ENCODE data around the gene USF2. TPM values are rescaled to one million over a fixed set of nuclear protein-coding genes. Genes with fewer than 3 reads are reported as not detected.

The USF2 gene
- total and polyA plus RNA-seq, 2 of the 8 experiments (the other 6 are each of a cell fraction or from before 2014, with no cell fraction given), result 74.1 to 109 TPM

GRCh38 chr19:35287713-35288112 is 19.0 kb downstream of the USF2 start:
- no peak overlapping the region for H2BK15ac ChIP-seq (ENCODE audit: low read length)
- no peak overlapping the region for H4K8ac ChIP-seq (ENCODE audit: extremely low read depth, insufficient read depth, low read length)
- H3K56ac ChIP-seq (replicated peaks; ENCODE audit: insufficient read length, low read depth, low read length), result no peak overlapping the region
- no peak overlapping the region for H4K91ac ChIP-seq (replicated peaks; ENCODE audit: insufficient read length, low read length)
- no peak overlapping the region for H2BK12ac ChIP-seq (ENCODE audit: low read depth, low read length)
- H2BK120ac ChIP-seq (replicated peaks; ENCODE audit: low read depth, low read length), result no peak overlapping the region
- H2BK5ac ChIP-seq (ENCODE audit: low read depth, low read length), result no peak overlapping the region
- no peak overlapping the region for H3K23ac ChIP-seq (ENCODE audit: insufficient read length)
- no peak overlapping the region for H3K18ac ChIP-seq (ENCODE audit: extremely low read depth, low read length)
- no peaks in the 10 kb centered on the region for H3K79me1 ChIP-seq (ENCODE audit: low read depth, low read length)
- H3K79me2 ChIP-seq (ENCODE audit: control insufficient read depth in 1 of 2, insufficient read depth in 2 of 2, low read length in 2 of 2), result no peaks in the 10 kb centered on the region
- no peak overlapping the region for H3K4ac ChIP-seq (replicated peaks; ENCODE audit: insufficient read length, low read depth, low read length)
- no peak overlapping the region for H4K5ac ChIP-seq (ENCODE audit: insufficient read length, low read depth, low read length)
- no peak overlapping the region for H3K9ac ChIP-seq (replicated peaks in 1 of 4; ENCODE audit: extremely low read depth in 1 of 4, low read depth in 3 of 4, low read length in 3 of 4)
- FAIRE-seq, result no peak
- H2AK5ac ChIP-seq (ENCODE audit: low read depth, low read length), result no peak overlapping the region
- H3K14ac ChIP-seq (ENCODE audit: insufficient read length), result no peak overlapping the region
- H3K4me3 ChIP-seq (ENCODE audit: extremely low read depth in 1 of 4, insufficient read depth in 2 of 4, low read depth in 3 of 4, low read length in 4 of 4), result no peak overlapping the region
- ChIA-PET CTCF (ENCODE audit: partially characterized antibody) (interaction anchor here (1.4 to 2.1 kb wide), 2 partner anchors 8 to 19 kb away, joined by 3 to 5 read pairs; no protein-coding TSS in a partner anchor), POLR2A (ENCODE audit: partially characterized antibody) (interaction anchor here (0.5 to 2.1 kb wide), 3 partner anchors 13 to 210 kb away, joined by 3 to 9 read pairs (median 4); no protein-coding TSS in a partner anchor)
- peaks cover 0 to 12% (median 5%) of the 10 kb centered on the region in 4 experiments; a peak in 4 of 7 replicates for H3K4me1 ChIP-seq (replicated peaks in 1 of 4; ENCODE audit: control insufficient read depth in 3 of 4, insufficient read depth in 4 of 4, low read length in 3 of 4)
- H3K4me2 ChIP-seq (ENCODE audit: insufficient read depth in 1 of 2, low read depth in 2 of 2, low read length in 2 of 2), result no peak overlapping the region
- DNase-seq (ENCODE audit: low read depth in 1 of 2, low spot score in 2 of 2), result no peak
- no peaks in the 10 kb centered on the region for H3K23me2 ChIP-seq (ENCODE audit: low read depth, low read length)
- no peak overlapping the region for H2AFZ ChIP-seq (ENCODE audit: low read length)
- H3K27ac ChIP-seq (ENCODE audit: low read depth, low read length), result no peak overlapping the region
- H2BK20ac ChIP-seq (ENCODE audit: low read length), result no peak overlapping the region
- no peaks in the 10 kb centered on the region for H3K27me3 ChIP-seq (replicated peaks in 1 of 4; ENCODE audit: control insufficient read depth in 3 of 4, extremely low read depth in 1 of 4, insufficient read depth in 3 of 4, low read length in 3 of 4)
- H3K9me3 ChIP-seq (ENCODE audit: insufficient read depth in 2 of 2, low read depth in 1 of 2, low read length in 1 of 2), result no peaks in the 10 kb centered on the region
- no peaks in the 10 kb centered on the region for H3K36me3 ChIP-seq (ENCODE audit: control insufficient read depth in 2 of 4, insufficient read depth in 4 of 4, low read length in 3 of 4)
- 80% methylated on average over 8 of the region's 10 CpGs; no CpG with 5 or more reads in 1 of the 2 experiments for WGBS, 2 experiments (ENCODE audit: extremely low coverage in 1 of 2, insufficient coverage in 1 of 2, insufficient read length in 1 of 2, insufficient replicate concordance in 2 of 2, low coverage in 1 of 2, low lambda C conversion rate in 2 of 2, missing lambda C conversion rate in 1 of 2)
- H4K20me1 ChIP-seq (replicated peaks in 1 of 2; ENCODE audit: control insufficient read depth in 1 of 2, insufficient read depth in 2 of 2, low read length in 2 of 2), result no peaks in the 10 kb centered on the region
- TF ChIP-seq RXRA (IDR thresholded peaks at IDR 0.05; ENCODE audit: insufficient read depth, low read depth, low read length), result no peak
- TF ChIP-seq EZH2 (IDR thresholded peaks at IDR 0.05; ENCODE audit: low read depth, low read length, severe bottlenecking), result no peak
- TF ChIP-seq SRF (IDR thresholded peaks at IDR 0.05; ENCODE audit: low read depth, low read length), result no peak
- no peak for TF ChIP-seq E2F6 (IDR thresholded peaks at IDR 0.05)
- TF ChIP-seq CREB1 (IDR thresholded peaks at IDR 0.05), result no peak
- no peak for TF ChIP-seq RNF2 (IDR thresholded peaks at IDR 0.05; ENCODE audit: borderline replicate concordance, low read depth, low read length, missing control alignments, poor library complexity, severe bottlenecking)
- TF ChIP-seq USF2 (IDR thresholded peaks at IDR 0.05; ENCODE audit: low read length), result no peak
- no peak for TF ChIP-seq SP2 (IDR thresholded peaks at IDR 0.05; ENCODE audit: low read length)
- no peak for TF ChIP-seq SAP30 (IDR thresholded peaks at IDR 0.05; ENCODE audit: insufficient read depth, insufficient replicate concordance, low read length)
- TF ChIP-seq KDM4A (IDR thresholded peaks at IDR 0.05; ENCODE audit: low read depth, low read length, severe bottlenecking), result no peak
- no peak for TF ChIP-seq SIX5 (IDR thresholded peaks at IDR 0.05; ENCODE audit: low read depth, low read length)
- TF ChIP-seq POLR2AphosphoS5 (IDR thresholded peaks at IDR 0.05; ENCODE audit: low read depth, low read length), result no peak

All from H1 (cell line).